Stimulated activated CD8-positive, alpha-beta memory T cell treated with anti-CD3 and anti-CD28 coated beads, Interleukin-15, amount 100 ng/mL, for 24 hours (primary cell): ENCODE measurements around the gene NMRAL1.
A peak's percentile ranks its signal among the peaks of the same experiment; 100 is the strongest.

Experiments used
- DNase-seq: peaks from one replicate; pipeline ENCODE4 v3.0.0-alpha.2; 2020; ENCODE audit warnings: low read depth

The NMRAL1 gene

DNA sequence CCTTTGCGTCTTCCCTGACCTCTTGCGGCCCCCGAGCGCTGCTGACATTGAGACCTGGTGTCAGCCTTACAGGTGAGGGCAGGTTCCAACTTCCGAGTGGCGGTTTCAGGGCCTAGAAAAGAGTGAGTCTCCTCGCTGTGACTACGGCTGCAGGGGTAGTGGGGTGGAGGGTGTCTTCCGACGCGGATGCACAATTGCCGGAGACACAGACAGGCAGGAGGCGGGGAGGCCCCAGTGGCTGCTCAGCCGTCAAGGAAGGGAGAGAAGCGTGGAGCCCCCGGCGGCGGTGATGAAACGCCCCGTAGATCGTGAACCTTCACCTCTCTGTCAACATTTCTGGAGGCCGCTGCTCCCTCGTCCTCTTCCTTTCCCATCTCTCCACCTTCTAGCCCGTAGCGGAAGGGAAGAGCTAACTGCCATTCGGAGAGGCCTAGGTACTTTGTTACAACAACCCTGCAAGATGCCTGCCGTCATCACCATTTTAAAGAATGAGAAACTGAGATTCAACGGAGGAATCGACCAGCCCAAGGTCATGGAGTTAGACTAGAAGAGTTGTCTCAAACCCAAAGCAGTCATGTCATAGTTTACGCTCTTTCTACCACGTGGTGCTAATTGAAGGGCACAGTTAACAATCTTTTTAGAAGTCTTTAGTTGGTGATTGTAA lies 48.3 kb downstream of the NMRAL1 start:
- DNase-seq = no peak

DNA sequence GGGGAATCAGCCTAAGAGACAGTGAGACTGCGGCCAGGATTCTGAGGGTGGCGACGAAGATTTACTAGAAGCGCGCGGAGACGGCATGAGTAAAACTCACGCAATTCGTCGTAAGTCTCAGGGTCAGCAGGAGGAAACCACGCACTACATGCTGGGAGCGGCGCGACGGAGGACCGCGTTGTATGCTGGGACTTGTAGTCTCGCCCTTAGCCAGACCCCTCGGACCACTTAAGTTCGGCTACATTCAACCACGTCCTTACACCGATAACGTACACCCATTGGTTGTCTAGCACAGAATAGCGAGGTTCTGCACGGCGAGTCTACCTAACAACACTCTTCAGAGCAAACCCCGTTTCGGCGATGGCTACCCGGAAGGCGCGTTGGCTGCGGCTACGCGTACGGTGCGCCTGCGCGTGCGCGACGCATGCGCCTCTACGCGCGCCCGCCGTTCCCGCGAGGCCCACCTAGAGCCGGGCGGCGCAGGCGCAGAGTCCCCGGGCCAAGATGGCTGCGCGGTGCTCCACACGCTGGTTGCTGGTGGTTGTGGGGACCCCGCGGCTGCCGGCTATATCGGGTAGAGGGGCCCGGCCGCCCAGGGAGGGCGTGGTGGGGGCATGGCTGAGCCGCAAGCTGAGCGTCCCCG lies 48.9 kb downstream of the NMRAL1 start, which contains the start of gene DNAJA3:
Gene DNAJA3 (plus strand): TSS at position 491 of the 643 bp plus-strand sequence. CDS start 14 bp downstream, at position 505.
- peak; percentile 84 for DNase-seq

DNA sequence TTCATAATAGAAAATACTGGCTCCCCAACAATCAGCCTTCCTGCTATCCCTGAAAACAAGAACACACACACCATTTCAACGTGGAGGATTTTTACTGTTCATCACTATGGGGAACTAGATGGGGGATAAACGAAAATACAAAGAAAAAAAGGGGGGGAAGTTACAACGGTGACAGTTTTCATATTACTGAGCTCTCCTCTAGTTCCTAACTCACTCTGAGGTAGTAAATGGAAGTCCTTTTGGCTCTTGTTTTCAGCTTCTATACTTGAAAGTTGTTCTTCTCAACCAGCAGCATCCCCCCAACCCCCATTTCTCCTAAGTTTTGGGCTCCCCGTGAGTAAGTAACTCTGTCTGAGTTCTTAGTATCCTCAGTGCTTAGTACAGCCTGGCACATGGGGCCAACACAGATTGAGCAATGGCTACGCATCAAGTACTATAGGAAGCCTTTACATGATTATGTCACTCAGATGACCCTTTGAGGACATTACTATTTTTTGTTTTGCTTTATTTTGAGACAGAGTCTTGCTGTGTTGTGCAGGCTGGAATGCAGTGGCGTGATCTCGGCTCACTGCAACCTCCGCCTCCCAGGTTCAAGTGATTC lies 53.8 kb downstream of the NMRAL1 start:
- no peak for DNase-seq

DNA sequence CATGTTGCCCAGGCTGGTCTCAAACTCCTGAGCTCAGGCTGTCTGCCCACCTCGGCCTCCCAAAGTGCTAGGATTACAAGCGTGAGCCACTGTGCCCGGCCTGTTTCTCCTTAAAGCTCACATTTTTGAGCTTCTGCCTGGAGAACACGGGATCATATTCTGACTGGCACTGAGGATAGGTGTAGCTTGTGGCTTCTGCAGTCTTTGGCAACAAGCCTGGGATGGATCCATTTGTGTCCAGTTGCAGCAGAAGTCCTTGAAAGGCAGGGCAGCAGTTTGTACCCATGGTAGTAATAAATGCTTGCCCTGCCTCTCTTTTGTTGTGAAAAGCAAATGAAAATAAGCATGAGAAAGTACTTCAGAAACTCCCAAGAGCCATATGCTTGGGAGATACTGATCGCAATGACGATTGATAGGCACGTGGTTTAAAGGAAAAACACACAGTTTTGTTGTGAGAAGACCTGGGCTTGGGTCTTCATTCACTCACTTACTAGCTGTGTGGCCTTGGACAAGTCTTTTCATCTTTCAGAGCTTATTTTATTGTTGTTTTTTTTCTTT lies 54.9 kb downstream of the NMRAL1 start:
- DNase-seq = no peak

DNA sequence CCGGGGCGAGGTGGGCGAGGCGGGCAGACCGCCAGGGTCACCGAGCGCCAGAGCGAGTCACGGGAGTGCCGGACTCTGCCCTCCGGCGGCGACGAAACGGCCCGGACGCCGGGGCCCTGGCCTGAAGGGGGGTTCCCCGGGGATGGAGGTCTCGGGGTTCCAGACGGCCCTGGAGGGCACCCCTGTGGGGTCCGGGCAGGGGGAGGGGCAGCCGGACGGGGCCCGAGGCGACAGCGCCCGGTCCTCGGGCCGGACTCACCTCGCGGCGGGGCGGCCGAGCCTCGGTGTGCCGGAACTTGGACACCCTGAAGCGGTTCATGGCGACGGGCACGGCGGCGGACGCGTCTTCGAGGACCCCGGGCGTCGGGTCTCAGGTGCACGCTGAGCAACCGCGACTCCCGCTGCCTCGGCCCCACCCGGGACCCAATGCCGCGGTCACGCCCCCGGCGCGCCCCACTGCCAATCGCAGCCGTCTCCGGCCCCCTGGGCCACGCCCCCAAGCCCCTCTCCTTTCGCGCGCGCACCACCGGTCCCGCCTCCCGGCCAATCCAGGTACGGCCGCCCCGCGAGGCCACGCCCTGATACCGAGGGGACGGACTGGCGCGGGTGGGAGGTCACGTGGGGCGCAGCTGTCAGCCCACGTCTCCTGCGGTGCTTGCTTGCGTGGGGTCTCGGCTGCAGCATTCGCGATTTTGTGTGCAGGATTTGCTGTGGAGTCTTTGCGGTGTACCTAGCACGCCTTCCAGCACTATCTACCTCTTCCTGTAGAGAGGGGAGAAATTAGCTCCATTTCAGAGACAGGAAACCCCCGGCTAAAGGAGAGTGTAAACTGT lies 58.0 kb downstream of the NMRAL1 start, which contains the start of gene CORO7:
Gene CORO7 (minus strand): TSS at position 397 of the 833 bp plus-strand sequence. CDS start 78 bp downstream, at position 319.
- DNase-seq = peak; percentile 95

DNA sequence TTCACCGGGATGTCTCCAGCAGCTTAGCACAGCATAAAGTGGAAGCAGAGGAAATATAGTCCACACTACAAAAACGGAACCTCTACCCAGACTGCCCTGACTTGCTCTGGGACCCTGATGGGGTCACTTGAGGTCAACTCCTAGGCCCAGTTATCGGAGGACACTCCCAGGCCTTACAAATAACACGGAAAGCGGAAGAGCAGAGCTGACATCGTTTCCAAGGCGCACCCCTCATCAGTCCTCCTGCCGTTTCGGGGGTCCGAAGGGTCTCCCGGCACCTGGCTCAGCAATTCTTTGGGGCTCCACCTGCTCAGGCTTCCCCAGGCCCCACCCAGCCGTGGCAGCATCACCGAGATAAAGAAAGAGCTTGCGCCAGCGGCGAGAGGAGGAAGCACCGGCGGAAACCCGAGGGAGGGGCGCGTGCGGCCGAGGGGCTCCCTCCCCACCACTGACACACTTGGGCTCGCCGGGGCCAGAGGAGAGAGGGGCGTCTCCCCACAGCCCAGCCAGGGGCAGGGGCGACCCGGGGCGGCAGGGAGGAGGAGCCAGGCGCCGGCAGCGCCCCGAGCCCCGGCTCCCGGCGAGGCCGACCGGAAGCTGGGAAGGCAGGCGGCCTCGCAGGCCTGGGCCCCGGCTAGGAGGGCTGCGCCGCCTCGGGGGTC lies 58.8 kb downstream of the NMRAL1 start:
- DNase-seq = peak; percentile 25

DNA sequence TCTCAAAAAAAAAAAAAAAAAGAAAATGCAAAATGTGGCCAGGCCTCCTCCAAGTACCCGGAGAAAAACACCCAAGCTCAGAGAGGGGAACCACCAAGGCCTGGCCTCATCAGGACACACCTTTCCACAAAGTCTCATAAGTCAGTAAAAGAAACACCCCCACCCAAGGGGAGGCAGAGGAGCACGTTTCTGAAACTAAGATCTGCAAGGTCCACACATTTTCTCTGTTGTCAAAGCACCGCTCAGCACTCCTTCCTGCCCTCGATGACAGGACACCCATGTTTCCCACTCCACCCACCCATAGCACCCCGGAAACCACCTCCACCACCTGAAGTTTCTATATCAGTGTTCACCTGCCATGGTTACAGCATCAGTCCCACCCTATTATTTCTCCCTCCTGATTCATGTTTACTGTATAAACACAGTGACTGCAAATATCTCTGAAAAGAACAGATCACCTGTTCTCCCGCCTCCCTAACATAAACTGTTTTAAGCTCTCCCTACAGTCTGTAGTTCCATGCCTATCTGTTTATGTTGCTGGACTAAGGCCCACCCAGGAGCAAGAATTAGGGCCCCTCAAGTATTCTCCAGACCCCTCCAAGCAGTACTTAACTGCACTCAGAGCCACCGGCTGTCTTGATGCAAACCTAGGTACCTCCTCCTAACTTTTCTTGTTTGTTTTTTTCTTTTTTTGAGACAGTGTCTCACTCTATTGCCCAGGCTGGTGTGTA lies 60.1 kb downstream of the NMRAL1 start:
- DNase-seq = peak; percentile 29

DNA sequence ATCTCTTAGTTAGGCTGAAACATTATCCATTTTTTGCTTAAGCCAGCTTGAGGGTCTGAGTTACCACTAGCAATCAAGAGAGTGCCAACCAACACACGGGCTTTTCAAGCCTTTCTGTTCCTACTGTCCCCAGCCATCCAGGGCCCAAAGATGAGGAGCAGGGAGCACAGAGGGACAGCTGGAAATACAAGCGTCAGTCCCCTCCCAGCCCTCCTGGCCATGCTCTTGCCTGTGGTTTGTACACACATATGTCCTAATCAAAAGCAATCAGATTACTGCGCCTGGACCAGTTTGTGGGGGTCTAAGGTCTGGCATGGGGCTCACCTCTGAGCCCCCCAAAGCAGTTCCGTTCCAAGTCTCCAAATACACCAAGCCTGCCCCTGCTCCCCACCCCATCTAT lies 61.6 kb downstream of the NMRAL1 start:
- no peak for DNase-seq

DNA sequence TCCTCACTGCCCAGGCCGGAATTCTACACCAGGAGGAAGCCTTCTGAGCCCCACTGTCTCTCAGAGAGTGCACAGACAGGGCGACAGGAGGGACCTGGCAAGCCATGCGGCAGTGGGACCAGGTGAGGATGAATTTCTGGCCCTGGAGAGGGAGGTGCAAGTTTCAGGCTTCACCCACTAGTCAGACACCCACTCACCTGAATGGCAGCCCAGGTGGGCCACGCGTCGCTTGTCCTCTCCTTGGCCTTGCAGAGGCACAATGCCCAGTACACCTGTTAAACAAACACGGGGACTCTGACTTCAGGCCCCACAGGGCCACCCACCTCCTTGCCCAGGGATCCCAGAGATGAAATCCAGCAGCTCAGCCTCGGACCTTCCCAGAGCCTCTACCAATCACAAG lies 62.3 kb downstream of the NMRAL1 start:
- DNase-seq = no peak
